HG02973 (cell line): ENCODE measurements around the gene RSU1.

ENCODE experiments used
- ATAC-seq: cut with Tn5 transposase; IDR thresholded peaks from one replicate; pipeline ENCODE4 v1.9.1; 2021; ENCODE audit warnings: moderate library complexity; ENCODE audit not compliant: unreplicated experiment

RSU1 gene

DNA sequence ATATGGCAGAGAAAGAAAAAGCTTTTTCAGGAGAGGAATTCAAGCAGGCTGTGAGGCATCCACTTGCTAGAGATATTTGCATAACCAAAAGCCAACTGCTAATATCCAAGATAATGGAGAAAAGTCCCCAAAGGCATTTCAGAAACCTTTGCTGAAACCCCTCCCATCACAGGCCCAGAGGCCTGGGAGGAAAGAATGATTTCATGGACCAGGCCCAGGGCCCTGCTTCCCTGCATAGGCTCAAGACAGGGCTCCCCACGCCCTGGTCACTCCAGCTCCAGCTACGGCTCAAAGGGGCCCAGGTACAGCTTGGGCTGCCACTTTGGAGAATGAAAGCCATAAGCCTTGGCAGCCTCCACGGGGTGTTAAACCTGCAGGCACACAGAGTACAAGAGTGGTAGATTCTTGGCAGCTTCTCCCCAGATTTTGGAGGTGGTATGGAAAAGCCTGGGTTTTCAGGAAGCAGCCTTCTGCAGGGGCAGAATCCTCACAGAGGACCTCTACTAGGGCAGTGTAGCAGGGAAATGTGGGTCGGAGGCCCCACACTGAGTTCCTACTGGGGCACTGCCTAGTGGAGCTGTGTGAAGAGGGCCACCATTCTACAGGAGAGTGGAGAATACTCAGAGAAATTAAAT is 5.6 kb upstream of the RSU1 start:
- no peak for ATAC-seq

DNA sequence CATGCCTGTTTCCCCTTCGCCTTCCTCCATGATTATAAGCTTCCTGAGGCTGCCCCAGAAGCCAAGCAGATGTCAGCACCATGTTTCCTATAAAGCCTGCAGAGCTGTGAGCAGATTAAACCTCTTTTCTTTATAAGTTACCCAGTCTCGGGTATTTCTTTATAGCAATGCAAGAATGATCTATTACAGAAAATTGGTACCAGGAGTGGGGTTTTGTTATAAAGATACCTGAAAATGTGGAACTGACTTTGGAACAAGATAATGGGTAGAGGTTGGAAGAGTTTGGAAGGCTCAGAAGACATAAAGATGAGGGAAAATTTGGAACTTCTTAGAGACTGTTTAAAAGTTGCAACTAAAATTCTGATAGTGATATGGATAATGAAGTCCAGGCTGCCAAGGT is 4.8 kb upstream of the RSU1 start:
- no peak for ATAC-seq

GRCh38 chr10:16820421-16820820 is 3.2 kb upstream of the RSU1 start:
- ATAC-seq = no peak

DNA sequence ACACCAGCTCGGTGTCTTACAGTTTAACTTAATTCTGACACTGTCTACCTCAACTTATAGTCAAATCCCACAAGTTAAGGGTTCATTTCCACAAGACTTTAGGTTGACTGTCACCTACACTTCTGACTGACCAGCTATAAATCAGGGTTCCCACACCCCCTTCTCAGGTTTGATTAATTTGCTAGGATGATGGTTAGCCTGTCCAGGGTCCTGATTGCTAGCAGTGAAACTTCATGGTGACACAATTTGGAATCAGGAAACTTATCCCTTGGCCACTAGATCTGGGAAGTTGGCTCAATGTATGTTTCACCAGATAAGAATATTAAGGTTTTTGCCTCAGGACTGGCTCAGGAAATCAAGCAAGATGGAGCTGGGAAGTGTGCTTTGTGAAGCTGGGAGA is 2.8 kb upstream of the RSU1 start:
- no peak for ATAC-seq

- no peak for ATAC-seq
These were observed 2.2 kb upstream of the RSU1 start for GRCh38 chr10:16819436-16819835.

DNA sequence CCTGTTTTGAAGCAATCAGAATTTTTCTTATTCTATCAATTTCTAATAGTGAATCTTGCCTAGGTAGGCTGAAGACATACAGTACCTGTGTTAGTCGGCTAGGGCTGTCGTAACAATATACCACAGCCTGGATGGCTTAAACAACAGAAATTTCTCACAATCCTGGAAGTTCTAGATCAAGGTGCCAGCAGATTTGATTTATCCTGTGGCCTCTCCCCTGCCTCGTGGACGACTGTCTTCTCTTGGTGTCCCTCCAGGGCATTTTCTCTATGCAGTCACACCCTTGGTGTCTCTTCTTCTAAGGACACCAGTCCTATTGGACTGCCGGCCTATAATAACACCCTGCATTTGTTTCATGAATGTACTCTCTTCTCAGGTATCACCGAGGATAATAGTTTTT is 1.8 kb upstream of the RSU1 start:
- ATAC-seq = no peak

DNA sequence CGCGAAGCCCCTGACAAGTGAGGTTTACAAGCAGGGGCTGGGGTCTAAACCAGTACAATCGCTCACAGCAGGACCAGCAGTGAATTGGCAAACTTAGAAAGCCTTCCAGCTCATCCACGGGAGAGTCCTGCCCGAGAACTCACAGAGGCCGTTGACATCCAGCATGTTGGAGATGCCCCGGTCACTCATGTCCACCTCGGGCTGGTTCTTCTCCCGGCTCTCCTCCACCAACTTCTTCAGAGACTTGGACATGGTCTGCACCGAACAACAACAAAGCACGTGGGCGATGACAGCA is 447 bp downstream of the RSU1 start:
- ATAC-seq = no peak

DNA sequence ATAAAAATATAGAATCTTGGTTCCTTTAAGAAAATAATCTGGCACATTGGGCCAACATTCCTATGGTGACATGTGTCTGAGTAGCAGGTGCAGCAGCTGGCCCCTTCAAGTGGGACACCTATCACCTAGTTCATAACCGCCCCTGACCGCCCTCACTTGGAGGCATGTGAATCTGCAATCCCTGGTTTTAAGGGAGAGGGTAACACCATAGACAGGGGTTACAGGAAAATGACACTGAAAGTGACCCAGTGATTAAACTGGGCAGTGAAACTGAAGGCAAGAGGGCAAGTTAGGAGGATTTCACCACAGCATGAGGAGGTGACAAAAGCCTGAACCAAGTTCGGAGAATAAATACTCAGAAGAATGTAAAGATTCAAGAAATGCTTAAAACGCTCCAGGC is 1.1 kb downstream of the RSU1 start:
- ATAC-seq = no peak

GRCh38 chr10:16814012-16814411 is 3.2 kb downstream of the RSU1 start:
- no peak for ATAC-seq

DNA sequence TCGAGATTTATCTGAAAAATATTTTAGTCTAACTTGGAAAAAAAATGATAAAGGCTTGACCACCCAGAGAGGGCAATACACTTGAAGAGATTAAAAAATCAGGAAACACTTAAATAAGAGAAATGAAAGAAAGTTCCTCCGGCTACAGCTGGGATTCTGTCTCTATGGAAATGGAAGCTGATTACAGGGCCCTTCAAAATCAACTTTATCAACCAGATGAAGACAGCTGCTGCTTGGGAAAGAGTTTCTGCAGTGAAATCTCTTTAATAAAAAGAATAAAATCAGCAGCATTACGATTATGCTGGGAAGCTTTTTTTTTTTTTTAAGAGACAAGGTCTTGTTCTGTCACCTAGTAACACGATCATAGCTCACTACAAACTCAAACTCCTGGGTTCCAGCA is 4.5 kb downstream of the RSU1 start:
- no peak for ATAC-seq

- no peak for ATAC-seq
These were observed 5.5 kb downstream of the RSU1 start for GRCh38 chr10:16811765-16812164.

DNA sequence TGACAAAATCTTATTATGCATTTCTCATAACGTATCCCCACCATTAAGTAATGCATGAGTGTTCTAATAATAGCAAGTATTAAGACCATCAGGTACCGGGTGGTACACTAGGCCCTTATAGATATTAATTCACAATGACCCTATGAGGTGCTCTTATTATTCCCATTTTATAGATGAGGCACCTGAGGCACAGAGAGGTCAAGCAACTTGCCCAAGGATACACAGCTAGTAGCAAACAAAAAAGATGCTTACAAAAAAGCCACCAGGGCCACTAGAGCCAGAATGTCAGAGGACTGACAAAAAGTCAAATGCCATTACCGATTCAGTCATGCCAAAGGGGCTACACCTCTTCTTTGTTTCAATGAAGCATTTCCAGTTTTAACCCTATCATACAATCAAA is 5.9 kb downstream of the RSU1 start:
- ATAC-seq = no peak

DNA sequence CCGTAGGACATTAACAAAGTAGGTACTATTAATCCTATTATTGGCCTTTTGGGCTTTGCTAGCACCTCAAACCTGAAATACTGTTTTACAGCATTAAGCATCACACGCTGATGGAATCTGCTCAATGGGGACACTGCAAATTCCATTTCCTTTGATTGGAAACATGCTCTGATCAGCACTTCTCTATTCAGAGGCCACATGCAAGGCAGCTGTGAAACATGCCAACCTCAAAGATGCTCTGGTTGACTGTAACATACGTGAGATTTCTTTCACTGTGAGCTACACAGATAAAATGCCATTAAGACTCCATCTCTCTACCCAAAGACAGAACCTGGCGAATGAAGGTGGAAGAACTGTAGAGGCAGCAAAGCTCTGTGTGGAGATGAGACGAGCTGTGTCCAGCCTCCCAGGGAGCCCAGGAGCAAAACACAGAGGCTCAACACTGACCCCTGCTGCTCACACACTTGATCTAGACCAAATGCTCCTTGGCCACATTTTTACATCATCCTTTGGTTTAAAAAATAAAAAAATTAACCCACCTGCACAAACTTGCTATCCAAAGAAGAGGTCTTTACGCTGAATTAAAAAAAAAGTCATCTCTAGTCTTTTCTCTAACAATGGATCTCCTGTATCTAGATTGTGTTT is 8.0 kb downstream of the RSU1 start:
- peak; percentile 79 for ATAC-seq

- no peak for ATAC-seq
These were observed 13.1 kb downstream of the RSU1 start for GRCh38 chr10:16804123-16804522.

GRCh38 chr10:16803464-16803863 is 13.8 kb downstream of the RSU1 start:
- no peak for ATAC-seq

DNA sequence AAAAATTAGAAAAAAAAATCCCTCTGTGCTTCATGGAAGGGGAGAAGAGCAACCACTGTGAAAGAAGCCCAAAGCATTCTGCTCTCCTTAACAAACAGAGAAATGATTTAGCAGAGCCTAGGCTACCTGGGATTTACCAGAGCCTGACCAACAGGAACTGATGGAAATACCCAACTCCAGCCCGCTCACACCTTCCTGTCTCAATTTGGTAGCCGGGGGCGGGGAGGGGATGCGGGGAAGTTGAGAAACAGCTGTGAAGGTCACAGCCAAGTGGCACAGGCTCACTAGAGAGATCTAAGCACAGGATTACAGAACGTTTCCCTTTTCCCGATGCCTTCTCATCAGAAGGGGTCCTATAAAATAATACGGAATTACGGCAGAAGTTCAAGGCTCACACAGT is 17.6 kb downstream of the RSU1 start:
- peak; percentile 81 for ATAC-seq

GRCh38 chr10:16798571-16798970 is 18.7 kb downstream of the RSU1 start:
- ATAC-seq = no peak

- ATAC-seq = no peak
These were observed 21.7 kb downstream of the RSU1 start for GRCh38 chr10:16795410-16796073.

- no peak for ATAC-seq
These were observed 23.2 kb downstream of the RSU1 start for GRCh38 chr10:16794005-16794404.

DNA sequence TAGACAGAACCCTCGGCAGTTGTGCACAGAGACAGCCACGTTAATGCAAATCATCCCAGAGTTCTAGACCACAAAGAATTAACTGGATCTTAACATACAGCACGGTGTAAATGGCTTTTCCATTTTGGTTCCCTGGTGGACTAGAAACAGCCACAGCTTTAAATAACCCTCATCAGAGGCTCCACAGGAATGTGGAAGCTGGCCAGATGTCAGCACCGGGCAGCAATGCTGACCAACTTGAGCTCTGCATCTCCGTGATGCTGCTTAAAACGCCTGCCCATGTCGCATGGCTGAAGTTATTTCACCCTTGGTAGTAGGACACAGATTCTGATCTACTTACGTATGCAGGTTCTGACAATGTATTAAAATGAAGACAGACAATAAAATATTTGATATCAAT is 24.5 kb downstream of the RSU1 start:
- no peak for ATAC-seq

GRCh38 chr10:16789765-16790164 is 27.5 kb downstream of the RSU1 start:
- ATAC-seq = no peak

DNA sequence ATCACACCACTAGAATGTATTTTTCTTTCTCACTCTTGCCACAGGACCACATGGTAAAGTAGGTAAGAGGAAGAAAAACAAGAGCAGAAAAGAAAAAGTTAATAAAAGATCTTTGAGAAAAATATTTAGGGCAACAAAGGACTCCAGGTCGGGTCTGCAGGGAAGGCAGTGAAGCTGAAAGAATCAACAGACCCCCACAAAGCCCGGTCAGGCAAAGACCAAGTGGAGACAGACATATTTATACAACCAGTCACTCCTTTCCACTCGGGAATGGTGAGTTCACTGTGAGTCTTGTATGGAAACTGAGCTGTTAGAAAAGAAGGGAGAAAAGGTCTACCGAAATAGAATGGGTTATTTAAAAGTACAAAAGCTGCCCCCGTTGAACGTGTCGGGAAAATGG is 28.0 kb downstream of the RSU1 start:
- no peak for ATAC-seq

DNA sequence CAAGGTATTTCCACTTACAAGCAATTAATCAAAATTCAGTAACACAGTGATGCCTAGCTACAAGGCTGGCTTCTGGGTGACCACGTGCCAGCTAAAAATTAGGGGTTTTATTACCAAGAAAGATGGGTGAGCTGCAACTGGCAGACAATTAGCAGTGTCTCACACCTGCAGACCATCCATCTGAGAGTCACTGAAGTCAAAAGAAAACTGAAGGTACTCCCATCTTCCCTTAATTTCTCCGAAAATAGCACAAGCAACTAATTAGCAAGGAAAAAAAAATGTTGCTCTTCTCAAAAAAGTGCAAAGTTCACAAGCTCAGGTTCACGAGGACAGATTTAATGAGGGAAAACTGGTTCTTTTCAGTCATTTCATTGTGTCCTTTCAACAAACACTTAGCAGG is 28.4 kb downstream of the RSU1 start:
- no peak for ATAC-seq
